A549 (cell line): Measurements from ENCODE around the gene SND1. TPM values are rescaled to one million over a fixed set of nuclear protein-coding genes. Genes with fewer than 3 reads are reported as not detected.

Source experiments
- ATAC-seq, 2 experiments: fragments of 200-7000 bp in 1 of 2; fragments of >200 bp in 1 of 2; cut with Nextera tagmentation in 1 of 2; cut with Tn5 transposase in 1 of 2; 3 replicates each; pipeline versions ENCODE4 v1.8.0 to v1.9.1; 2018 to 2020; ENCODE audit warnings: mild to moderate bottlenecking in 1 of 2, moderate library complexity in 1 of 2
- CTCF ChIA-PET: fragments of 300-600 bp; sonication (Branson Sonifier 250); formaldehyde crosslinking; extraction: SDS; loops from one replicate; lab custom pipeline; 2021; ENCODE audit warnings: antibody characterized with exemption, inconsistent platforms; lab: Yijun Ruan, JAX
- POLR2A ChIA-PET: fragments of 350-600 bp; formaldehyde crosslinking; extraction: SDS; loops from one replicate; lab custom pipeline; 2021; ENCODE audit warnings: antibody characterized with exemption, inconsistent platforms; lab: Yijun Ruan, JAX
- DNase-seq, 2 experiments: peaks; one replicate each; pipeline versions ENCODE4 v3.0.0 to v3.0.0-alpha.2; 2011 to 2016; ENCODE audit warnings: low read depth in 1 of 2, low spot score in 1 of 2
- FAIRE-seq: peaks from 2 replicates; lab custom pipeline; 2011; peaks lifted over from hg19 to GRCh38; lab: Jason Lieb, UNC
- H3K27ac ChIP-seq, 2 experiments: fragments of >200 bp; sonication (Bioruptor Twin); formaldehyde crosslinking; 3 replicates each; pipeline ENCODE4 v1.5.1; 2016 to 2017
- H3K4me1 ChIP-seq: fragments of >200 bp; sonication (Bioruptor Twin); formaldehyde crosslinking; 3 replicates; pipeline ENCODE4 v1.6.1; 2016
- H3K4me2 ChIP-seq: fragments of >200 bp; sonication (Bioruptor Twin); formaldehyde crosslinking; 3 replicates; pipeline ENCODE4 v1.6.1; 2016
- H3K4me3 ChIP-seq: fragments of >200 bp; sonication (Bioruptor Twin); formaldehyde crosslinking; 3 replicates; pipeline ENCODE4 v1.5.1; 2016
- H3K9me3 ChIP-seq: fragments of >200 bp; sonication (Bioruptor Twin); formaldehyde crosslinking; 3 replicates; pipeline ENCODE4 v1.6.1; 2016
- BHLHE40 ChIP-seq: IDR thresholded peaks from 2 replicates; pipeline ENCODE4 v1.6.1; 2012; ENCODE audit warnings: low read depth, low read length, inconsistent platforms
- CHD2 ChIP-seq: fragments of 150-350 bp; IDR thresholded peaks from 2 replicates; pipeline ENCODE4 v1.6.1; 2014; ENCODE audit warnings: low read length; ENCODE audit not compliant: partially characterized antibody
- CHD4 ChIP-seq: fragments of 200-600 bp; sonication (generic); IDR thresholded peaks from 2 replicates; pipeline ENCODE4 v1.6.1; 2016; ENCODE audit warnings: antibody characterized with exemption, mild to moderate bottlenecking, borderline replicate concordance
- E2F6 ChIP-seq: IDR thresholded peaks from 2 replicates; pipeline ENCODE4 v1.6.1; 2012; ENCODE audit warnings: low read depth, borderline replicate concordance
- EHF ChIP-seq: fragments of 250-450 bp; sonication (Bioruptor Pico); IDR thresholded peaks from 2 replicates; pipeline ENCODE4 v1.5.0; 2020; ENCODE audit warnings: mild to moderate bottlenecking
- FOSL2 ChIP-seq, 2 experiments: fragments of 450-650 bp in 1 of 2; fragments of >200 bp in 1 of 2; sonication (Bioruptor Twin) in 1 of 2; formaldehyde crosslinking; IDR thresholded peaks; 2 replicates each; pipeline versions ENCODE4 v1.5.0 to v1.6.1; 2016 to 2020; ENCODE audit warnings: mild to moderate bottlenecking in 1 of 2, moderate library complexity in 1 of 2
- GATA3 ChIP-seq: IDR thresholded peaks from 2 replicates; pipeline ENCODE4 v1.6.1; 2012; ENCODE audit warnings: borderline replicate concordance
- HES2 ChIP-seq: fragments of >200 bp; sonication (Bioruptor Twin); formaldehyde crosslinking; IDR thresholded peaks from 2 replicates; pipeline ENCODE4 v1.6.1; 2016
- HOXA7 ChIP-seq: fragments of 250-450 bp; sonication (Bioruptor Pico); IDR thresholded peaks from 2 replicates; pipeline ENCODE4 v1.5.0; 2020; ENCODE audit warnings: mild to moderate bottlenecking, moderate library complexity
- HOXB5 ChIP-seq: fragments of 250-450 bp; sonication (Bioruptor Pico); IDR thresholded peaks from 2 replicates; pipeline ENCODE4 v1.5.0; 2020; ENCODE audit warnings: mild to moderate bottlenecking, moderate library complexity
- JUN ChIP-seq, 2 experiments: fragments of >200 bp; sonication (Bioruptor Twin); formaldehyde crosslinking; IDR thresholded peaks; 2 replicates in 1 of 2; 3 replicates in 1 of 2; pipeline ENCODE4 v1.6.1; 2016 to 2017
- JUNB ChIP-seq: fragments of >200 bp; sonication (Bioruptor Twin); formaldehyde crosslinking; IDR thresholded peaks from 2 replicates; pipeline ENCODE4 v1.6.1; 2016
- MAFK ChIP-seq: fragments of 450-650 bp; IDR thresholded peaks from 2 replicates; pipeline ENCODE4 v1.6.1; 2014; ENCODE audit not compliant: partially characterized antibody
- MAZ ChIP-seq: fragments of 150-350 bp; IDR thresholded peaks from 2 replicates; pipeline ENCODE4 v1.6.1; 2014; ENCODE audit warnings: antibody characterized with exemption, low read depth, low read length, borderline replicate concordance
- NFE2L2 ChIP-seq: fragments of 150-350 bp; conservative IDR thresholded peaks from 2 replicates; pipeline ENCODE4 v1.6.1; 2014; ENCODE audit warnings: low read length
- PBX3 ChIP-seq: IDR thresholded peaks from 2 replicates; pipeline ENCODE4 v1.6.1; 2012
- PHF8 ChIP-seq: fragments of 200-600 bp; sonication (generic); IDR thresholded peaks from 2 replicates; pipeline ENCODE4 v1.6.1; 2016; ENCODE audit warnings: low read depth, mild to moderate bottlenecking, antibody characterized with exemption, moderate library complexity, borderline replicate concordance
- TP53 ChIP-seq: fragments of 250-450 bp; sonication (Bioruptor Pico); IDR thresholded peaks from 2 replicates; pipeline ENCODE4 v1.5.0; 2021; ENCODE audit warnings: mild to moderate bottlenecking, moderate library complexity
- USF2 ChIP-seq: fragments of 450-650 bp; IDR thresholded peaks from 2 replicates; pipeline ENCODE4 v1.6.1; 2014; ENCODE audit warnings: antibody characterized with exemption
- ZNF302 ChIP-seq: fragments of 250-450 bp; sonication (Bioruptor Pico); IDR thresholded peaks from 2 replicates; pipeline ENCODE4 v1.9.0; 2021; ENCODE audit warnings: inconsistent platforms, mild to moderate bottlenecking, moderate library complexity
- WGBS: methylation state at CpG from one replicate; pipeline ENCODE4 v1.1.6; 2017; ENCODE audit errors: missing lambda C conversion rate; 5-methylcytosine and 5-hydroxymethylcytosine counted together
- polyA plus RNA-seq, 4 experiments: library from polyadenylated mRNA; depleted of rRNA in 3 of 4; stranded (reverse); fragments of >200 nt; fragmentation: RNase III in 1 of 4; extraction: RNeasy Plus Mini Kit Qiagen cat#74134 plus additional on column Dnase treatment in 1 of 4; gene quantifications; 2 replicates in 3 of 4; 3 replicates in 1 of 4; pipeline ENCODE4 v1.2.3, GENCODE V29; 2011 to 2017
- TF ChIP-seq, protein P1 (sequence below): fragments of >200 bp; sonication (Bioruptor Twin); formaldehyde crosslinking; IDR thresholded peaks from 3 replicates; pipeline ENCODE4 v1.5.1; 2016
- TF ChIP-seq, protein P2 (sequence below): fragments of >200 bp; sonication (Bioruptor Twin); formaldehyde crosslinking; IDR thresholded peaks from 3 replicates; pipeline ENCODE4 v1.6.1; 2016

The SND1 gene
- polyA plus RNA-seq, 2 of the 4 experiments (the other 2 are of a cell fraction), result 102 to 138 TPM

- FAIRE-seq (no peak), DNase-seq (no peak), ATAC-seq (no peak)
- no peaks in the 10 kb centered on the region for H3K9me3 ChIP-seq
- peaks cover 25% of the 10 kb centered on the region for H3K4me1 ChIP-seq
- no peak overlapping the region for H3K4me2 ChIP-seq
- TF ChIP-seq CHD4 (no peak), MAZ (no peak), BHLHE40 (no peak), E2F6 (no peak), JUNB (no peak), MAFK (no peak), FOSL2 (IDR thresholded peaks at IDR 0.05) (no peak), FOSL2 (CRISPR knock-in tag; IDR thresholded peaks at IDR 0.05) (no peak), PBX3 (no peak), ZNF302 (CRISPR knock-in tag) (no peak), CHD2 (no peak), GATA3 (no peak), HOXA7 (CRISPR knock-in tag) (no peak)
- TF ChIP-seq, protein P1, sequence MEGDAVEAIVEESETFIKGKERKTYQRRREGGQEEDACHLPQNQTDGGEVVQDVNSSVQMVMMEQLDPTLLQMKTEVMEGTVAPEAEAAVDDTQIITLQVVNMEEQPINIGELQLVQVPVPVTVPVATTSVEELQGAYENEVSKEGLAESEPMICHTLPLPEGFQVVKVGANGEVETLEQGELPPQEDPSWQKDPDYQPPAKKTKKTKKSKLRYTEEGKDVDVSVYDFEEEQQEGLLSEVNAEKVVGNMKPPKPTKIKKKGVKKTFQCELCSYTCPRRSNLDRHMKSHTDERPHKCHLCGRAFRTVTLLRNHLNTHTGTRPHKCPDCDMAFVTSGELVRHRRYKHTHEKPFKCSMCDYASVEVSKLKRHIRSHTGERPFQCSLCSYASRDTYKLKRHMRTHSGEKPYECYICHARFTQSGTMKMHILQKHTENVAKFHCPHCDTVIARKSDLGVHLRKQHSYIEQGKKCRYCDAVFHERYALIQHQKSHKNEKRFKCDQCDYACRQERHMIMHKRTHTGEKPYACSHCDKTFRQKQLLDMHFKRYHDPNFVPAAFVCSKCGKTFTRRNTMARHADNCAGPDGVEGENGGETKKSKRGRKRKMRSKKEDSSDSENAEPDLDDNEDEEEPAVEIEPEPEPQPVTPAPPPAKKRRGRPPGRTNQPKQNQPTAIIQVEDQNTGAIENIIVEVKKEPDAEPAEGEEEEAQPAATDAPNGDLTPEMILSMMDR, result no peak
- H3K27ac ChIP-seq, result no peak overlapping the region
- 89% methylated on average over 2 of the region's 2 CpGs for WGBS
- no peak overlapping the region for H3K4me3 ChIP-seq
- ChIA-PET POLR2A (no interaction called here), CTCF (interaction anchor here (1.3 to 1.4 kb wide), 2 partner anchors 53 to 554 kb away, joined by 4 read pairs; no protein-coding TSS in a partner anchor)
These were observed 3.7 kb downstream of the SND1 start for GRCh38 chr7:127655720-127656119.

DNA sequence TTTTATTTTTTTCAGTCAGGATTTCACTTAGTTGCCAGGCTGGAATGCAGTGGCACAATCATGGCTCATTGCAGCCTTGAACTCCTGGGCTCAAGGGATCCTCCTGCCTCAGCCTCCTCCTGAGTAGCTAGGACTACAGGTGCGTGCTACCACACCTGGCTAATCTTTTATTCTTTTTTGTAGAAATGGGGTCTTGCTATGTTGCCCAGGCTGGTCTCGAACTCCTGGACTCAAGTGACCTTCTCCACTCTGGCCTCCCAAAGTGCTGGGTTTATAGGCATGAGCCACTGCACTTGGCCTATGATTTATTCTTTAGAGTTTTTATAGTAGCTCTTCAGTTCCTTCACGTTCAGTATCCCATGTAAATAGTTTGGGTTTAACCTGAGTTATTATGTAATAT is 5.5 kb downstream of the SND1 start:
- CTCF ChIA-PET, result no interaction called here
- DNase-seq, result no peak
- FAIRE-seq, result no peak
- 84% methylated on average over 3 of the region's 3 CpGs for WGBS
- Histone ChIP-seq H3K4me3 (no peak overlapping the region), H3K4me1 (peaks cover 22% of the 10 kb centered on the region), H3K9me3 (no peaks in the 10 kb centered on the region), H3K27ac (no peak overlapping the region), H3K4me2 (no peak overlapping the region)
- no peak for ATAC-seq
- POLR2A ChIA-PET, result no interaction called here
- TF ChIP-seq HOXB5 (CRISPR knock-in tag) (no peak), PHF8 (no peak), EHF (no peak), USF2 (no peak), GATA3 (no peak), JUN (IDR thresholded peaks at IDR 0.05) (no peak), CHD2 (no peak), HES2 (no peak), TP53 (CRISPR knock-in tag) (no peak), MAFK (no peak), NFE2L2 (no peak)
- TF ChIP-seq, protein P2, sequence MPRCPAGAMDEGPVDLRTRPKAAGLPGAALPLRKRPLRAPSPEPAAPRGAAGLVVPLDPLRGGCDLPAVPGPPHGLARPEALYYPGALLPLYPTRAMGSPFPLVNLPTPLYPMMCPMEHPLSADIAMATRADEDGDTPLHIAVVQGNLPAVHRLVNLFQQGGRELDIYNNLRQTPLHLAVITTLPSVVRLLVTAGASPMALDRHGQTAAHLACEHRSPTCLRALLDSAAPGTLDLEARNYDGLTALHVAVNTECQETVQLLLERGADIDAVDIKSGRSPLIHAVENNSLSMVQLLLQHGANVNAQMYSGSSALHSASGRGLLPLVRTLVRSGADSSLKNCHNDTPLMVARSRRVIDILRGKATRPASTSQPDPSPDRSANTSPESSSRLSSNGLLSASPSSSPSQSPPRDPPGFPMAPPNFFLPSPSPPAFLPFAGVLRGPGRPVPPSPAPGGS, result no peak
